GM18508 (cell line): Measurements from ENCODE around the gene GALNTL6.
"Not testable (repeated sequence)": the region's sequence is repeated elsewhere in the genome, so short reads cannot be mapped to it uniquely, and the experiment has no call there.

ENCODE experiments used
- ATAC-seq: cut with Tn5 transposase; IDR thresholded peaks from one replicate; pipeline ENCODE4 v1.9.1; 2021; ENCODE audit warnings: moderate number of reproducible peaks; ENCODE audit not compliant: insufficient read depth, unreplicated experiment

Gene GALNTL6

GRCh38 chr4:172951679-172952451 is 1138.7 kb downstream of the GALNTL6 start:
- no peak for ATAC-seq

GRCh38 chr4:172953896-172954568 is 1140.8 kb downstream of the GALNTL6 start:
- ATAC-seq: no peak

GRCh38 chr4:172956340-172956739 is 1143.1 kb downstream of the GALNTL6 start:
- ATAC-seq: not testable (repeated sequence)

GRCh38 chr4:172957216-172957615 is 1144.0 kb downstream of the GALNTL6 start:
- no peak for ATAC-seq

GRCh38 chr4:172962564-172963353 is 1149.6 kb downstream of the GALNTL6 start:
- no peak for ATAC-seq

- ATAC-seq: no peak
Measured at GRCh38 chr4:172963498-172964294, 1150.5 kb downstream of the GALNTL6 start.

- not testable (repeated sequence) for ATAC-seq
Measured at GRCh38 chr4:172970189-172970588, 1157.0 kb downstream of the GALNTL6 start.

GRCh38 chr4:172974586-172974985 is 1161.4 kb downstream of the GALNTL6 start:
- no peak for ATAC-seq

GRCh38 chr4:172975651-172976229 is 1162.5 kb downstream of the GALNTL6 start:
- ATAC-seq: no peak

- not testable (repeated sequence) for ATAC-seq
Measured at GRCh38 chr4:172977491-172978041, 1164.4 kb downstream of the GALNTL6 start.

- no peak for ATAC-seq
Measured at GRCh38 chr4:172978848-172979247, 1165.6 kb downstream of the GALNTL6 start.

GRCh38 chr4:172979332-172979731 is 1166.1 kb downstream of the GALNTL6 start:
- no peak for ATAC-seq

GRCh38 chr4:172980219-172980618 is 1167.0 kb downstream of the GALNTL6 start:
- no peak for ATAC-seq

GRCh38 chr4:172982151-172982590 is 1169.0 kb downstream of the GALNTL6 start:
- ATAC-seq: no peak

GRCh38 chr4:172983014-172983413 is 1169.8 kb downstream of the GALNTL6 start:
- no peak for ATAC-seq

GRCh38 chr4:172983631-172984030 is 1170.4 kb downstream of the GALNTL6 start:
- ATAC-seq: no peak

GRCh38 chr4:172985552-172985951 is 1172.3 kb downstream of the GALNTL6 start:
- ATAC-seq: no peak

GRCh38 chr4:172986114-172986513 is 1172.9 kb downstream of the GALNTL6 start:
- ATAC-seq: no peak
